Measurements from ENCODE around the gene SPATA1. TPM values are rescaled to one million over a fixed set of nuclear protein-coding genes. Genes with fewer than 3 reads are reported as not detected.

The SPATA1 gene
- total RNA-seq, 1 experiment from 2014 or later, result 0.52 TPM

GRCh38 chr1:84525779-84526178 is 19.6 kb downstream of the SPATA1 start:
- no peak overlapping the region for H3K4me3 Mint-ChIP-seq (ENCODE audit: low read depth, unreplicated experiment)
- no peak for DNase-seq
- no peak overlapping the region for H3K27ac Mint-ChIP-seq (ENCODE audit: unreplicated experiment)
- intact Hi-C loops (cut with micrococcal nuclease; ENCODE audit: unreplicated experiment), result no loop called here
- no peak for TF ChIP-seq CTCF (IDR thresholded peaks at IDR 0.05; ENCODE audit: unreplicated experiment)
- H3K9me3 Mint-ChIP-seq (ENCODE audit: low read depth, unreplicated experiment), result peaks cover 4% of the 10 kb centered on the region
- H3K4me1 Mint-ChIP-seq (ENCODE audit: low read depth, unreplicated experiment), result no peaks in the 10 kb centered on the region
- H3K27me3 Mint-ChIP-seq (ENCODE audit: unreplicated experiment), result no peaks in the 10 kb centered on the region
- BruUV-seq (replicated peaks), result no TSS peak
- H3K36me3 Mint-ChIP-seq (ENCODE audit: insufficient read depth, unreplicated experiment), result no peaks in the 10 kb centered on the region
- CTCF ChIA-PET, result no interaction called here

- Mint-ChIP-seq H3K27ac (ENCODE audit: unreplicated experiment) (no peak overlapping the region), H3K36me3 (ENCODE audit: insufficient read depth, unreplicated experiment) (no peaks in the 10 kb centered on the region), H3K4me1 (ENCODE audit: low read depth, unreplicated experiment) (no peaks in the 10 kb centered on the region), H3K27me3 (ENCODE audit: unreplicated experiment) (no peaks in the 10 kb centered on the region), H3K9me3 (ENCODE audit: low read depth, unreplicated experiment) (no peaks in the 10 kb centered on the region), H3K4me3 (ENCODE audit: low read depth, unreplicated experiment) (no peak overlapping the region)
- no peak for TF ChIP-seq CTCF (IDR thresholded peaks at IDR 0.05; ENCODE audit: unreplicated experiment)
- intact Hi-C loops (cut with micrococcal nuclease; ENCODE audit: unreplicated experiment), result no loop called here
- CTCF ChIA-PET, result no interaction called here
- no peak for DNase-seq
- no TSS peak for BruUV-seq (replicated peaks)
Measured at GRCh38 chr1:84538599-84538998, 32.4 kb downstream of the SPATA1 start.

- DNase-seq, result no peak
- H3K4me3 Mint-ChIP-seq (ENCODE audit: low read depth, unreplicated experiment), result no peak overlapping the region
- no peak for TF ChIP-seq CTCF (IDR thresholded peaks at IDR 0.05; ENCODE audit: unreplicated experiment)
- no peaks in the 10 kb centered on the region for H3K36me3 Mint-ChIP-seq (ENCODE audit: insufficient read depth, unreplicated experiment)
- BruUV-seq (replicated peaks), result no TSS peak
- intact Hi-C loops (cut with micrococcal nuclease; ENCODE audit: unreplicated experiment), result loop anchor here (5.0 kb wide), 1 partner anchor 398 kb away; the partner anchor contains the start of gene PRKACB
- no peaks in the 10 kb centered on the region for H3K4me1 Mint-ChIP-seq (ENCODE audit: low read depth, unreplicated experiment)
- H3K27me3 Mint-ChIP-seq (ENCODE audit: unreplicated experiment), result no peaks in the 10 kb centered on the region
- no peaks in the 10 kb centered on the region for H3K9me3 Mint-ChIP-seq (ENCODE audit: low read depth, unreplicated experiment)
- CTCF ChIA-PET, result no interaction called here
- no peak overlapping the region for H3K27ac Mint-ChIP-seq (ENCODE audit: unreplicated experiment)
Measured at GRCh38 chr1:84539972-84540371, 33.8 kb downstream of the SPATA1 start.

GRCh38 chr1:84540759-84541158 is 34.6 kb downstream of the SPATA1 start:
- no peak for DNase-seq
- intact Hi-C loops (cut with micrococcal nuclease; ENCODE audit: unreplicated experiment), result loop anchor here (1.0 to 5.0 kb wide), 2 partner anchors 98 to 398 kb away; partner anchors contain the start of gene PRKACB
- H3K27ac Mint-ChIP-seq (ENCODE audit: unreplicated experiment), result no peak overlapping the region
- H3K4me1 Mint-ChIP-seq (ENCODE audit: low read depth, unreplicated experiment), result no peaks in the 10 kb centered on the region
- no peak for TF ChIP-seq CTCF (IDR thresholded peaks at IDR 0.05; ENCODE audit: unreplicated experiment)
- no peaks in the 10 kb centered on the region for H3K9me3 Mint-ChIP-seq (ENCODE audit: low read depth, unreplicated experiment)
- no peaks in the 10 kb centered on the region for H3K27me3 Mint-ChIP-seq (ENCODE audit: unreplicated experiment)
- no peak overlapping the region for H3K4me3 Mint-ChIP-seq (ENCODE audit: low read depth, unreplicated experiment)
- BruUV-seq (replicated peaks), result no TSS peak
- CTCF ChIA-PET, result no interaction called here
- H3K36me3 Mint-ChIP-seq (ENCODE audit: insufficient read depth, unreplicated experiment), result no peaks in the 10 kb centered on the region
